Naive thymus-derived CD4-positive, alpha-beta T cell (primary cell): ENCODE results near the gene PRMT3. TPM values are rescaled to one million over a fixed set of nuclear protein-coding genes. Genes with fewer than 3 reads are reported as not detected.
"Not testable (repeated sequence)": the region's sequence is repeated elsewhere in the genome, so short reads cannot be mapped to it uniquely, and the experiment has no call there.

Experiments used
- ATAC-seq: fragments of 150-1000 bp; cut with Tn5 transposase; 2 replicates; pipeline ENCODE4 v1.10.0; 2021; ENCODE audit warnings: mild to moderate bottlenecking, moderate library complexity
- CTCF ChIA-PET: fragments of 350-600 bp; sonication (Branson Sonifier 250); formaldehyde crosslinking; loops from one replicate; lab custom pipeline; 2021; ENCODE audit warnings: antibody characterized with exemption; lab: Charles Lee
- POLR2A ChIA-PET: fragments of 350-600 bp; sonication (Branson Sonifier 250); formaldehyde crosslinking; loops from one replicate; lab custom pipeline; 2021; ENCODE audit warnings: antibody characterized with exemption, inconsistent platforms; lab: Charles Lee
- DNase-seq, 9 donors: peaks; one replicate each; pipeline versions ENCODE4 v3.0.0 to v3.0.0-alpha.2; 2020 to 2022; ENCODE audit warnings: mixed read lengths in 1 of 9
- H3K27ac ChIP-seq: one replicate; pipeline ENCODE4 v1.7.0; 2013; ENCODE audit warnings: mild to moderate bottlenecking, low read depth, low read length, moderate library complexity
- H3K27me3 ChIP-seq, 2 donors: one replicate each; pipeline ENCODE4 v1.7.0; 2013; ENCODE audit warnings: low read length in 2 of 2, mild to moderate bottlenecking in 2 of 2, moderate library complexity in 2 of 2; ENCODE audit not compliant: control insufficient read depth in 2 of 2, insufficient read depth in 2 of 2
- H3K36me3 ChIP-seq, 3 experiments: 1 replicate in 2 of 3; 2 replicates in 1 of 3; pipeline ENCODE4 v1.7.0; 2013; ENCODE audit warnings: low read length in 3 of 3, mild to moderate bottlenecking in 3 of 3, moderate library complexity in 1 of 3; ENCODE audit not compliant: insufficient read depth in 3 of 3, control insufficient read depth in 2 of 3
- H3K4me1 ChIP-seq, 2 donors: one replicate each; pipeline ENCODE4 v1.7.0; 2013; ENCODE audit warnings: low read length in 2 of 2, mild to moderate bottlenecking in 2 of 2, moderate library complexity in 1 of 2; ENCODE audit not compliant: control insufficient read depth in 2 of 2, insufficient read depth in 2 of 2
- H3K4me3 ChIP-seq: 2 replicates; pipeline ENCODE4 v1.7.0; 2013; ENCODE audit warnings: mild to moderate bottlenecking, low read length
- H3K9me3 ChIP-seq, 3 experiments: 1 replicate in 2 of 3; 2 replicates in 1 of 3; pipeline ENCODE4 v1.7.0; 2013; ENCODE audit warnings: low read length in 3 of 3; ENCODE audit not compliant: control insufficient read depth in 2 of 3
- H3K27ac Mint-ChIP-seq, 9 donors: one replicate each; pipeline ENCODE4 v1.8.0; 2020 to 2022; ENCODE audit warnings: mixed read lengths in 9 of 9, mild to moderate bottlenecking in 8 of 9, moderate library complexity in 5 of 9, inconsistent platforms in 2 of 9
- H3K27me3 Mint-ChIP-seq, 5 donors: one replicate each; pipeline ENCODE4 v1.8.0; 2021 to 2022; ENCODE audit warnings: mixed read lengths in 5 of 5, mild to moderate bottlenecking in 1 of 5
- H3K36me3 Mint-ChIP-seq, 5 donors: one replicate each; pipeline ENCODE4 v1.8.0; 2020 to 2022; ENCODE audit warnings: mixed read lengths in 5 of 5, mild to moderate bottlenecking in 3 of 5, inconsistent platforms in 1 of 5
- H3K4me1 Mint-ChIP-seq, 7 donors: one replicate each; pipeline ENCODE4 v1.8.0; 2020 to 2022; ENCODE audit warnings: mixed read lengths in 7 of 7, mild to moderate bottlenecking in 3 of 7, inconsistent platforms in 1 of 7
- H3K4me3 Mint-ChIP-seq, 10 donors: one replicate each; pipeline ENCODE4 v1.8.0; 2020 to 2022; ENCODE audit warnings: mild to moderate bottlenecking in 10 of 10, mixed read lengths in 10 of 10, moderate library complexity in 6 of 10, inconsistent platforms in 2 of 10
- H3K9me3 Mint-ChIP-seq, 11 donors: one replicate each; pipeline ENCODE4 v1.8.0; 2020 to 2022; ENCODE audit warnings: mixed read lengths in 11 of 11, mild to moderate bottlenecking in 4 of 11, inconsistent platforms in 1 of 11, moderate library complexity in 1 of 11
- intact Hi-C, 2 donors: fragments of 100-400 bp; cut with micrococcal nuclease; formaldehyde crosslinking; loops; one replicate each; pipeline ENCODE4 v1.15.1; 2023
- polyA plus RNA-seq, 2 donors: library from polyadenylated mRNA; unstranded; fragments of 300-500 nt; fragmentation: Illumina TruSeq; gene quantifications; one replicate each; pipeline ENCODE4 v1.2.3, GENCODE V29; 2021
- total RNA-seq, 6 experiments: library from RNA in 5 of 6; stranded (reverse) in 5 of 6; gene quantifications; 1 replicate in 5 of 6; 2 replicates in 1 of 6; pipeline ENCODE4 v1.2.3 and lab custom pipeline; 2021 to 2026

PRMT3 gene
- total and polyA plus RNA-seq, 7 experiments from 2014 or later: 7.6 to 19.0 (median 15.1) TPM

DNA sequence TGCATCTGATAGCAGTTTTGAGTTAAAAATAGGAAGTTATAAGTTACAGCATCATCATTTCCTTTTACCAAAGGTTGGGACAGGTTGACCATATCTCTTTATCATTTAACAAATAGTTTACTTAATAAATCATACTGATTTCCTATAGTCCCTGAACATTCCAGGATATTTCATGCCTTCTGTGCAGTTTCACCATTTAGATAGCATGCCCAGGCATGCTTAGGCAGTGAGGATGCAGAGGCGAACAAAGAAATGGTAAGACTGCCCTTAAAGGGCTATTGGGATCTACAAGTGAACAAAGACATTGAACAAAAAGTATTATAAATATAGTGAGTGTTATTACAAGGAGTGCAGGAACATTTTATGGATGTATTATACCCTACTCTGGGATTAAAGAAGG, 96.4 kb downstream of the PRMT3 start:
- POLR2A ChIA-PET: no interaction called here
- H3K9me3 ChIP-seq: no peaks in the 10 kb centered on the region
- no peak overlapping the region for H3K27ac ChIP-seq
- peaks cover 0 to 6% (median 2%) of the 10 kb centered on the region in 11 donors for H3K9me3 Mint-ChIP-seq
- DNase-seq: no peak
- no peak overlapping the region for H3K4me3 Mint-ChIP-seq
- ATAC-seq: no peak
- intact Hi-C loops: no loop called here
- CTCF ChIA-PET: no interaction called here
- H3K27me3 Mint-ChIP-seq: no peaks in the 10 kb centered on the region
- H3K4me3 ChIP-seq: no peak overlapping the region
- H3K4me1 ChIP-seq: no peaks in the 10 kb centered on the region
- peaks cover 19 to 72% (median 55%) of the 10 kb centered on the region in 5 donors for H3K36me3 Mint-ChIP-seq
- H3K27me3 ChIP-seq: no peaks in the 10 kb centered on the region
- H3K27ac Mint-ChIP-seq: no peak overlapping the region
- H3K4me1 Mint-ChIP-seq: peaks cover 0 to 4% (median 0%) of the 10 kb centered on the region in 7 donors
- peaks cover 0 to 3% (median 0%) of the 10 kb centered on the region in 3 experiments for H3K36me3 ChIP-seq

DNA sequence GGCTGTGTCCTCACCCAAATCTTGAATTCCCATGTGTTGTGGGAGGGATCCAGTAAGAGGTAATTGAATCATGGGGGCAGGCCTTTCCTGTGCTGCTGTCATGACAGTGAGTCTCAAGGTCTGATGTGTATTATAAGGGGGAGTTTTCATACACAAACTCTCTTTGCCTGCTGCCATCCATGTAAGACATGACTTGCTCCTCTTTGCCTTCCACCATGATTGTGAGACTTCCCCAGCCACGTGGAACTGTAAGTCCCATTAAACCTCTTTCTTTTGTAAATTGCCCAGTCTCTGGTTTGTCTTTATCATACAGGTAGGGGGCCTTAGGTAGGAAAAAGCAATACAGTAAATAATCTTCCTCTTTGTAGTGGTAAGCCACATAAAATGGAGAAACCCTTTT, 96.9 kb downstream of the PRMT3 start:
- H3K4me1 Mint-ChIP-seq, H3K36me3 ChIP-seq, POLR2A ChIA-PET, H3K27me3 ChIP-seq, H3K4me3 Mint-ChIP-seq, H3K4me1 ChIP-seq, H3K4me3 ChIP-seq, ATAC-seq, DNase-seq, H3K9me3 ChIP-seq, intact Hi-C loops, H3K27ac ChIP-seq, CTCF ChIA-PET, H3K9me3 Mint-ChIP-seq, H3K27ac Mint-ChIP-seq, H3K27me3 Mint-ChIP-seq: not testable (repeated sequence)
- peaks cover 19 to 71% (median 50%) of the 10 kb centered on the region in 5 donors for H3K36me3 Mint-ChIP-seq

DNA sequence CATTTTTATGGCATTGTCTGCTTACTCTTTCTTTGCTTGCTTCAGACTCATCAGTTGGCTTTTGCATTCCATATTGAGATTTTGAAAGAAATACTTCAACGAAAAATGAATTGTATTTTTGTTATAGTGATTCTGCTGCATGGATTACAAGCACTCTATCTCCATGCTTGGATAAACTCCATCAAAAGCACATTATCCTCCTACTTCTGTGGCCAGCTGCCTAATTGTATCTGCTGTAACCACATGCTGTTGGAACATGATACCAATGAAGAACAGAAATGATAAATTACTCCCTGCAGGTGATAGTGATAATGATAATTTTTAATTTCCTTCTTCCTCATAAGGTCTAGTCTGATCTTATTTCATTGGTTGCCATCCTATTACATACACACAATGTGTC, 100.8 kb downstream of the PRMT3 start:
- H3K36me3 ChIP-seq: peaks cover 0 to 1% (median 0%) of the 10 kb centered on the region in 3 experiments
- H3K27me3 ChIP-seq: no peaks in the 10 kb centered on the region
- H3K36me3 Mint-ChIP-seq: peaks cover 13 to 51% (median 20%) of the 10 kb centered on the region in 5 donors
- no peak overlapping the region for H3K4me3 ChIP-seq
- ATAC-seq (no peak), DNase-seq (no peak)
- no peaks in the 10 kb centered on the region for H3K9me3 ChIP-seq
- H3K27ac ChIP-seq: no peak overlapping the region
- no peaks in the 10 kb centered on the region for H3K4me1 ChIP-seq
- H3K27me3 Mint-ChIP-seq: no peaks in the 10 kb centered on the region
- ChIA-PET CTCF (no interaction called here), POLR2A (no interaction called here)
- intact Hi-C loops: no loop called here
- no peak overlapping the region for H3K27ac Mint-ChIP-seq
- peaks cover 0 to 4% (median 0%) of the 10 kb centered on the region in 7 donors for H3K4me1 Mint-ChIP-seq
- peaks cover 0 to 5% (median 0%) of the 10 kb centered on the region in 11 donors for H3K9me3 Mint-ChIP-seq
- no peak overlapping the region for H3K4me3 Mint-ChIP-seq

DNA sequence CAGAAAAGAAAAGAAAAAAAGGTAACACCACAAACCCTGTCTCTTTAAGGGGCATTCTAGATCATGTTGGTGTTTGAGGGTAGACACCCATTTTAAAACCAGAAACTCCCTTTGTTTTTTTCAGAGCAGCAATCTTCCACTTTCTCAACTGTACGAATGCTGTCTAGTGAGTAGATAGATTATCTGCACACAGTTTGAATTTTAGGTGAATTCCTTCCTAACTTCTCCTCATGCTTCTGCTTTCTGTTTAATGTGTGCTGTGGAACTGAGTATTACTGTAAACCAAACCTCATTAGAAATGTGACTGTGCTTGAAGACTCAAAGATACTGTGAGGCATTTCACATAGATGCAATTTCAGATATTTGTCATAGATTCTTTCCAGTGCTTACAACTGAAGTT, 102.4 kb downstream of the PRMT3 start:
- H3K4me3 ChIP-seq: no peak overlapping the region
- ATAC-seq (no peak), DNase-seq (no peak)
- H3K9me3 ChIP-seq: no peaks in the 10 kb centered on the region
- Mint-ChIP-seq H3K4me1 (no peaks in the 10 kb centered on the region), H3K36me3 (peaks cover 7 to 40% (median 11%) of the 10 kb centered on the region in 5 donors), H3K27ac (no peak overlapping the region), H3K27me3 (no peaks in the 10 kb centered on the region), H3K9me3 (no peaks in the 10 kb centered on the region), H3K4me3 (no peak overlapping the region)
- H3K4me1 ChIP-seq: no peaks in the 10 kb centered on the region
- intact Hi-C loops: no loop called here
- peaks cover 0 to 8% (median 0%) of the 10 kb centered on the region in 3 experiments for H3K36me3 ChIP-seq
- POLR2A ChIA-PET: no interaction called here
- CTCF ChIA-PET: no interaction called here
- H3K27me3 ChIP-seq: no peaks in the 10 kb centered on the region
- no peak overlapping the region for H3K27ac ChIP-seq

DNA sequence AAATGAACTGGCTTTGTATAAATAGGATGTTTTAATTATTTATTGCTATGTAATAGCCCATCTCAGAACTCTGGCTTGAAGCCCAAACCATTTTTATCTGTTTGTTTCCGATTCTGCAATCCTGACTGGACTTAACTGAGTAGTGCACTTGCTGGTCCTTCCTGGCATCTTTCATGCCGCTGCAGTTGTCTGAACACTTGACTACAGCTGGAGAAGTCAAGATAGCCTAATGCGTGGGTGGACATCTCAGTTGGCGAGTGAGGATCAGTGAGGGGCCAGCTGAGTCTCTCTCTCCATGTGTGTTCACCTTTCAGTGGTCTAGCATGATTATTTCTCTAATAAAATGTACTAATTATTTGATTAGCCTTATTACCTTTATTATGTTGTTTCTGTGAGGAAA, 105.8 kb downstream of the PRMT3 start:
- ChIA-PET POLR2A (no interaction called here), CTCF (no interaction called here)
- H3K9me3 ChIP-seq: no peaks in the 10 kb centered on the region
- no peaks in the 10 kb centered on the region for H3K4me1 ChIP-seq
- H3K4me3 ChIP-seq: no peak overlapping the region
- DNase-seq (no peak), ATAC-seq (no peak)
- Mint-ChIP-seq H3K4me3 (no peak overlapping the region), H3K27me3 (no peaks in the 10 kb centered on the region), H3K27ac (no peak overlapping the region), H3K36me3 (peaks cover 11 to 49% (median 23%) of the 10 kb centered on the region in 5 donors), H3K4me1 (no peaks in the 10 kb centered on the region), H3K9me3 (no peaks in the 10 kb centered on the region)
- no peaks in the 10 kb centered on the region for H3K27me3 ChIP-seq
- H3K27ac ChIP-seq: no peak overlapping the region
- peaks cover 0 to 21% (median 0%) of the 10 kb centered on the region in 3 experiments for H3K36me3 ChIP-seq
- intact Hi-C loops: no loop called here

DNA sequence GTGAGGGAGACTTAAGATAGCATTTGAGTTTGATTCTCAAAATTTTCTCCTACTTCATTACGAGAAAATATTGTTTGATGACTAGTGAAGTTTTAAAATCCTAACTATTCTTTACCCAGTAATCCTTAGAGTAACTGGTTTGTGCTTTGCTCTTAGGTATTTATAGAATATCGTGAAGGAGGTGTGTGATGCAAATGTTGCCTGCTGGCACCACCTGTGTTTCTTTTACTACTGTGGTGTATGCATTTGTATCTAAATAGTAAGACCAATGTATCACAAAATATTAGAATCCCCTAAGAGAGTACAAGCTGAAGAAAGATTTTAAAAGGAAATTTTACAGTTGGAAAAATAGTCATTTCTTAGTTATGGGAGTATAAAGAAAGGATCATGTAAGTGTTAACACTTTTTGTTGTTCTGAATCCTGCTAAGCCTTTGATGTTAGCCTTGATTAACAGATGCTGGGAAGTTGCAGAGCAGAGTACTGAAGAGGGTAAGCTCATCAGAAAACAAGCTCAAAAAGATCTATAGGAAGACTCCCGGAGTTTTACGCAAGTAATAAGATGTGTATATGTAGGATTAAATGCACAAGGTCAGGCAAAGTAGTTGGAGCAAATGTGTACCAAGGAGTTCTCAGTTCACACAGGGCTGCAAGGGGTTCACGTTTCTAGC, 109.7 kb downstream of the PRMT3 start:
- ChIA-PET POLR2A (no interaction called here), CTCF (interaction anchor here (1.5 kb wide), 1 partner anchor 11 kb away, joined by 4 read pairs; no protein-coding TSS in a partner anchor)
- DNase-seq (no peak), ATAC-seq (no peak)
- Histone ChIP-seq H3K36me3 (peaks cover 0 to 21% (median 0%) of the 10 kb centered on the region in 3 experiments), H3K27me3 (no peaks in the 10 kb centered on the region), H3K4me3 (no peak overlapping the region), H3K9me3 (no peaks in the 10 kb centered on the region), H3K27ac (no peak overlapping the region), H3K4me1 (no peaks in the 10 kb centered on the region)
- peaks cover 0 to 3% (median 0%) of the 10 kb centered on the region in 7 donors for H3K4me1 Mint-ChIP-seq
- H3K27me3 Mint-ChIP-seq: no peaks in the 10 kb centered on the region
- peaks cover 6 to 48% (median 27%) of the 10 kb centered on the region in 5 donors for H3K36me3 Mint-ChIP-seq
- H3K4me3 Mint-ChIP-seq: no peak overlapping the region
- intact Hi-C loops: no loop called here
- no peak overlapping the region for H3K27ac Mint-ChIP-seq
- no peaks in the 10 kb centered on the region for H3K9me3 Mint-ChIP-seq

DNA sequence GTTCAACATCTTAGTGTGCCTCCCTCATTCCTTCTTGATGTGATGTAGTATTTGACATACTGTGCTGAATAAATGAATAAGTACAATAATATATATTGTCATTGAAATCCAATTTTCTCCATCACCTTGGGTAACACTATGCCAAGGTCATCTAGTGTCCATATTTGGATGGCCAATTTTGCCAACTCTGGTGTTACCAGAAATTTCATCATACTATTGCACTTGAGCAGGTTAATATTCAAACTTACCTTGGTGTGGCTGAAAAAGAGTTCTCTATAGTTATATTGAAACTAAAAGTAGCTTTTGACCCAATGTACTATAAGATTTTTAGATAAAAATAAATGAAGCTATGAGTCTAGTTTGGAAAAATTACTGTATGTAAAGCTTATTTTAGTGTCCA, 113.7 kb downstream of the PRMT3 start:
- ChIA-PET CTCF (no interaction called here), POLR2A (no interaction called here)
- H3K27ac ChIP-seq: no peak overlapping the region
- no peak overlapping the region for H3K27ac Mint-ChIP-seq
- no peak overlapping the region for H3K4me3 ChIP-seq
- no peaks in the 10 kb centered on the region for H3K9me3 Mint-ChIP-seq
- no peak for DNase-seq
- H3K36me3 ChIP-seq: peaks cover 0 to 1% (median 0%) of the 10 kb centered on the region in 3 experiments
- no peak overlapping the region for H3K4me3 Mint-ChIP-seq
- peaks cover 6 to 59% (median 28%) of the 10 kb centered on the region in 5 donors for H3K36me3 Mint-ChIP-seq
- H3K27me3 Mint-ChIP-seq: no peaks in the 10 kb centered on the region
- peaks cover 0 to 3% (median 0%) of the 10 kb centered on the region in 7 donors for H3K4me1 Mint-ChIP-seq
- H3K4me1 ChIP-seq: no peaks in the 10 kb centered on the region
- H3K27me3 ChIP-seq: no peaks in the 10 kb centered on the region
- no peaks in the 10 kb centered on the region for H3K9me3 ChIP-seq
- intact Hi-C loops: no loop called here
- no peak for ATAC-seq
